Measurements from ENCODE around the gene DSN1. TPM values are rescaled to one million over a fixed set of nuclear protein-coding genes. Genes with fewer than 3 reads are reported as not detected.
A peak's percentile ranks its signal among the peaks of the same experiment; 100 is the strongest.

Gene DSN1
- total and polyA plus RNA-seq, 9 of the 15 experiments (the other 6 are each of a cell fraction or from before 2014, with no cell fraction given) = 23.3 to 45.3 (median 31.1) TPM

DNA sequence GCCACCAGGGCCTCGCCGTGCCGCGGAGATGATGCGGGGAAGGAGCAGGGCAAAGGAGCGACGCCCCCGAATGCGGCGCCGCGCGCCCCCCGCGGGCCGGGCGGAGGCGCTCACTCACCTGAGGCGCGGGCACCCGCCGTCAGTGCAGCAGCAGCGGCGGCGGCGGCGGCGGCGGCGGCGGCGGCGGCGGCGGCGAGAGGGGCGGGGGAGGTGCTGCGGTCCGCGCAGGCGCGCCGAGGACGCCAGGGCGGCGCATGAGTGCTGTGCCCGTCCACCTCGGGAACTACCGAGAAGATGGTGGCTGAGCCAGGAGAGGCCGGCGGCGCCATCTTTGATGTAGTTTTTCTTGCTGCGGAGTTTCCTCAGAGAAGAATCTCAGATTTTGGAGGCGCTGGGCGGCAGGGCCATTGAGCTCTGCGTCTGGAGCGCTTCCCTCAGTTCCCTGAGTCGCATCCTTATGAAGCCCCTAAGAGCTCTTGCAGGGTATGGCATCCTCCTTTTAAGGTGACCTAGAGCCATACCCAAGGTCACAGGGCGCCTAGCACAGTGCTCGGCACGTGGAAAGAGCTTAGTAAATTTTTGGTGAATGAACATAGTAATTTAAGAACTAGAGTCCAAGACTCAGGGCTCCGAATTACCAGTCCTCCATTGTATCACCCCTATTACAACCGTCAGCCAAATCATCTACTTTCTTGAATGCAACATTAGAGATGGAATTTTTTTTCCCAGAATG, 27.5 kb downstream of the DSN1 start, which contains the start of gene NDRG3 (continued):
- TF ChIP-seq ZNF449 (CRISPR knock-in tag; IDR thresholded peaks at IDR 0.05) = no peak
- no peak for TF ChIP-seq ZNF707 (CRISPR knock-in tag; conservative IDR thresholded peaks at IDR 0.05)
- TF ChIP-seq, protein P1, sequence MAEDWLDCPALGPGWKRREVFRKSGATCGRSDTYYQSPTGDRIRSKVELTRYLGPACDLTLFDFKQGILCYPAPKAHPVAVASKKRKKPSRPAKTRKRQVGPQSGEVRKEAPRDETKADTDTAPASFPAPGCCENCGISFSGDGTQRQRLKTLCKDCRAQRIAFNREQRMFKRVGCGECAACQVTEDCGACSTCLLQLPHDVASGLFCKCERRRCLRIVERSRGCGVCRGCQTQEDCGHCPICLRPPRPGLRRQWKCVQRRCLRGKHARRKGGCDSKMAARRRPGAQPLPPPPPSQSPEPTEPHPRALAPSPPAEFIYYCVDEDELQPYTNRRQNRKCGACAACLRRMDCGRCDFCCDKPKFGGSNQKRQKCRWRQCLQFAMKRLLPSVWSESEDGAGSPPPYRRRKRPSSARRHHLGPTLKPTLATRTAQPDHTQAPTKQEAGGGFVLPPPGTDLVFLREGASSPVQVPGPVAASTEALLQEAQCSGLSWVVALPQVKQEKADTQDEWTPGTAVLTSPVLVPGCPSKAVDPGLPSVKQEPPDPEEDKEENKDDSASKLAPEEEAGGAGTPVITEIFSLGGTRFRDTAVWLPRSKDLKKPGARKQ (CRISPR knock-in tag; IDR thresholded peaks at IDR 0.05) = no peak
- TF ChIP-seq RBM14 (IDR thresholded peaks at IDR 0.05; ENCODE audit: borderline replicate concordance, insufficient read depth, low read depth, low read length) = no peak
- no peak for TF ChIP-seq BACH1 (tag; IDR thresholded peaks at IDR 0.05)
- TF ChIP-seq, protein P2, sequence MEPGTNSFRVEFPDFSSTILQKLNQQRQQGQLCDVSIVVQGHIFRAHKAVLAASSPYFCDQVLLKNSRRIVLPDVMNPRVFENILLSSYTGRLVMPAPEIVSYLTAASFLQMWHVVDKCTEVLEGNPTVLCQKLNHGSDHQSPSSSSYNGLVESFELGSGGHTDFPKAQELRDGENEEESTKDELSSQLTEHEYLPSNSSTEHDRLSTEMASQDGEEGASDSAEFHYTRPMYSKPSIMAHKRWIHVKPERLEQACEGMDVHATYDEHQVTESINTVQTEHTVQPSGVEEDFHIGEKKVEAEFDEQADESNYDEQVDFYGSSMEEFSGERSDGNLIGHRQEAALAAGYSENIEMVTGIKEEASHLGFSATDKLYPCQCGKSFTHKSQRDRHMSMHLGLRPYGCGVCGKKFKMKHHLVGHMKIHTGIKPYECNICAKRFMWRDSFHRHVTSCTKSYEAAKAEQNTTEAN (CRISPR knock-in tag; IDR thresholded peaks at IDR 0.05) = no peak
- TF ChIP-seq U2AF2 (optimal IDR thresholded peaks at IDR 0.05; ENCODE audit: low read depth, low read length) = no peak
- TF ChIP-seq TBP (optimal IDR thresholded peaks at IDR 0.05; ENCODE audit: low read depth, low read length) = peak; percentile 49
- TF ChIP-seq HNRNPL (IDR thresholded peaks at IDR 0.05; ENCODE audit: low read depth, low read length) = no peak
- TF ChIP-seq ETV1 (tag; conservative IDR thresholded peaks at IDR 0.05; ENCODE audit: low read depth) = no peak
- TF ChIP-seq NRF1 (conservative IDR thresholded peaks at IDR 0.05 in 1 of 2, IDR thresholded peaks at IDR 0.05 in 1 of 2) = peak; percentile 92 to 94
- TF ChIP-seq RNF2 (IDR thresholded peaks at IDR 0.05) = no peak
- TF ChIP-seq SP2 (IDR thresholded peaks at IDR 0.05; ENCODE audit: extremely low read depth, low read depth, low read length, poor library complexity, severe bottlenecking) = no peak
- TF ChIP-seq ELF4 (CRISPR knock-in tag; IDR thresholded peaks at IDR 0.05) = no peak
- TF ChIP-seq ZNF551 (CRISPR knock-in tag; IDR thresholded peaks at IDR 0.05) = no peak
- TF ChIP-seq TARDBP (IDR thresholded peaks at IDR 0.05) = no peak
- no peak for TF ChIP-seq CBX3 (IDR thresholded peaks at IDR 0.05; ENCODE audit: borderline replicate concordance in 1 of 2, low read length in 2 of 2)
- TF ChIP-seq CBX2 (IDR thresholded peaks at IDR 0.05; ENCODE audit: insufficient read depth, low read length, poor library complexity, severe bottlenecking) = no peak
- no peak for TF ChIP-seq ARNT (IDR thresholded peaks at IDR 0.05)
- TF ChIP-seq ZNF76 (CRISPR knock-in tag; IDR thresholded peaks at IDR 0.05; ENCODE audit: borderline replicate concordance) = no peak
- TF ChIP-seq, protein P3, sequence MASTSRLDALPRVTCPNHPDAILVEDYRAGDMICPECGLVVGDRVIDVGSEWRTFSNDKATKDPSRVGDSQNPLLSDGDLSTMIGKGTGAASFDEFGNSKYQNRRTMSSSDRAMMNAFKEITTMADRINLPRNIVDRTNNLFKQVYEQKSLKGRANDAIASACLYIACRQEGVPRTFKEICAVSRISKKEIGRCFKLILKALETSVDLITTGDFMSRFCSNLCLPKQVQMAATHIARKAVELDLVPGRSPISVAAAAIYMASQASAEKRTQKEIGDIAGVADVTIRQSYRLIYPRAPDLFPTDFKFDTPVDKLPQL (IDR thresholded peaks at IDR 0.05; ENCODE audit: extremely low read depth, insufficient read length) = no peak
- TF ChIP-seq ZNF583 (CRISPR knock-in tag; IDR thresholded peaks at IDR 0.05) = no peak

All from K562 (cell line).